ENCODE results near the gene CELF4.
"Not testable (repeated sequence)": the region's sequence is repeated elsewhere in the genome, so short reads cannot be mapped to it uniquely, and the experiment has no call there.

Gene CELF4

GRCh38 chr18:37467002-37467662 lies 98.5 kb downstream of the CELF4 start:
- DNase-seq (ENCODE audit: low read depth, low spot score): no peak

DNA sequence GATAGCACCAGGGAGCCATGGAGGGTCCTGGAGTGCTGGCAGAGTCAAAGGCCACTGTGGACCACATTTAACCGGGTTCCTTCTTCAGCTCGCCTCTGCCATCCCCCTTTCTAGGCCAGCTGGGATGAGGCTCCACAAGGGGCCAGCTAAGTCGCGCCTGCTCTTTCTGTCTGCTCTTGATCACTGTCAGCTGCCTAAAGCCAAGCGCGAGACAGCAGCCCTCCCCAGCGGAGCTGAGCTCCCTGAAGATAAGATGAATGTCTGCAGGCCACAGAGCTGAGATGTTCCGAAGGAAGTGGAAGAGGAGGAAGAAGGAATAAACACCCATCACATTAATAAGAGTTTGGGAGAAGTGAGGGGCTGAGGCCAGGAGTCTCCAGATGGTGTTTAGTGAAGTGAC lies 99.6 kb downstream of the CELF4 start:
- no peak for DNase-seq (ENCODE audit: low read depth, low spot score)

DNA sequence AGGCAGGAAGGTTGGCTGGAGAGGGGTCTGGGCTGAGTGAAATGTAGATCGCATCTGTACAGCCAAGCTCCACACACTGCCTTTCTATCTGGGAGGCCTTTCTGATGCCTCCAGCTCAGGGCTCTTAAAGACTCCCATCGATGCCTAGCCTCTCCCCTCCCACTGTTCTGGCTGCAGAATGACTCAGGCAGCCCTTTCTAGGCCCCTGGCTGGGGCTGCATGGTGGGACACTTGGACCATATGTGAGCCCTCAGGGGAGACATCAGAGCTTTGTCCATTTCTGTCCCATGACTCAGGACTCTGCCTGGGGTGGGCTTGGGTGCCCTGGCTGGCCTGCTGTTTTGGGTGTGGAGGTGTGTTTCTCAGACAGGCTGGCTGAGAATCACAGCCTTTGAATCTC lies 101.3 kb downstream of the CELF4 start:
- no peak for DNase-seq (ENCODE audit: low read depth, low spot score)

GRCh38 chr18:37461329-37461728 lies 104.3 kb downstream of the CELF4 start:
- not testable (repeated sequence) for DNase-seq (ENCODE audit: low read depth, low spot score)

DNA sequence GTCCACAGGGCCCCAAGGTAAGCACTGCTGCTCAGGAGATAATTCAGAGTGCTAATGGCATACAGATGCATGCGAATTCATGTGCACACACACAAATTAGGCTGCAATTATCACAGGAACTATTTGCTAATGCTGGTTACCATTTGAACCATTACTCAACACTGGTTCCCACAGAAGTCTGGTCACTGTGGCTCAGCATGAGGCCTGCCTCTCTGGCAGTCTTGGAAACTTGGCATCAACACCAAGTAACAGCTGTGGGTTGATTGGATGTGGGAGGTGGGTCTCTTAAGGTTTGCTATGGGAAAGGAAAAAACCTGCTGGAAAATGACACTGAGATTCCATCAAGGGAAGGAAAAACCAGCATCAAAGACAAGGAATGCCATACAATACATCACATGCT lies 105.0 kb downstream of the CELF4 start:
- DNase-seq (ENCODE audit: low read depth, low spot score): no peak

GRCh38 chr18:37458697-37459096 lies 106.9 kb downstream of the CELF4 start:
- DNase-seq (ENCODE audit: low read depth, low spot score): no peak

GRCh38 chr18:37457753-37458152 lies 107.8 kb downstream of the CELF4 start:
- no peak for DNase-seq (ENCODE audit: low read depth, low spot score)

- no peak for DNase-seq (ENCODE audit: low read depth, low spot score)
These were observed 108.3 kb downstream of the CELF4 start for GRCh38 chr18:37457341-37457740.

- no peak for DNase-seq (ENCODE audit: low read depth, low spot score)
These were observed 108.7 kb downstream of the CELF4 start for GRCh38 chr18:37456873-37457272.

DNA sequence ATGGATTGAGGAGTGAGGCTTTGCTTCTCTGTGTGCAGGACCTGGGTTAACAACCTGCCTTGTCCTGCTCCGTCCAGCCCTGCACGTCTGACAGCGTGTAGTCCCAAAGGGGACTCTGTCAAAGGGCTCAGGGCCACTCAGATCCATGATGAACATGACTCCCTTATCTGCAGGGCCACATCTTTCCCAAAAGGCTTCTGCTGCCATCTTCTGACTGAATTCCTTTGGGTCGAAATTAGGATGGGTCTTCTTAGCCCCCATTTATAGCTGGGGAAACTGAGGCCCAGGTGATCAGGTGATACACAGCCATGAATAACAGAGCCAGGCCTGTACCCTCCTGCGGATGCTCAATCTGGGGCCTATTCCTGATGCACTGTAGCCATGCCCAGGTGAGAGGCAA lies 109.2 kb downstream of the CELF4 start:
- no peak for DNase-seq (ENCODE audit: low read depth, low spot score)

DNA sequence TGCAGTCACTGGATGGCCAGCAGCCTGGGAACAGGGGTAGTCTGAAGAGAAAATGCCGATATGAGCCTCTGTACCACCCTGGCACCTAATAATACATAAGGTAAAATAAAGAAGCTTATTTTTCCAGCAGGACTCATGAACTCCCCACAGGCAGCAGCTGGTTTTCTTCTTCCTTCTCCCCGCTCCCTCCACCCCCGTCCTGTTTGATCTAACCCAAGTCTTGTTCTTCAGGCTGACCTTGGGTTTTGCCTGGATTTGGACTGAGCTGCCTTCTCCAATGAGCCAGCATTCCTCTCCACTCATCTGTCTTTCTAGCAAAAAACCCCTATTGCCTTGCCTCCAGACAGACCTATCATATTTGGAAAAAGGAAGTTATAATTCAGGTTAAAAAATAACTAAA lies 111.8 kb downstream of the CELF4 start:
- no peak for DNase-seq (ENCODE audit: low read depth, low spot score)

DNA sequence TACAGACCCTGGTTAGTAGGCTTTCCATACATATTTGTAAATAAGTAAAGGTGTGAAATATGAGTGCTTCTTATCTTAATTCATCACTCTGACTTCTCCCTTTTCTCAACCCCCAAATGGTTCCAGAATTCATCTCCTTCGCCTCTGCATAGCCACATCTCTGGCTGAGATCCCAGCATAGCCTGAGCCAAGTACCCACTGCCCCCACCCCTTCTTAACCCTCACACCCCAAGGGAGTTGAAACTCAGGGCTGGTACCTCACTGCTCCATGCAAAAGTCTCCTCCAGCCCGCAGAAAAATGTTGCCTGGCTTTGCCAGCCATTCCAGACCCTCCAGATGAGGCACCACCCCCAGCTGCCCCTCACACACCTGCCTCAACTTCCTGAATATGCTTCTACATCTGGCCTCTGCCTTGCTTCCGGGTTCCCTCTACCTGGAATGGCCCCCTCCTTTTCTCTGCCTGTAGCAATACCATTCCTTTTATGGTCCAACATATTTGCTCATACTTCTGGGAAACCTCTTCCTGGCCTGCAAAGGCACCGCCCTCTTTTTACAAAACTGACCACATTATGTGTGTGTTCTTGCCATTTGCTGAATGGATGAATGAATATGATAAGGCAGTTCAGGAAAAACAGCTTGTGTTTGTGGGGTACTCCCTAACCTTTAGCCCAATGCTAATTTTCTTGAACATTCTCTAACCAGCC lies 112.8 kb downstream of the CELF4 start:
- DNase-seq (ENCODE audit: low read depth, low spot score): no peak

DNA sequence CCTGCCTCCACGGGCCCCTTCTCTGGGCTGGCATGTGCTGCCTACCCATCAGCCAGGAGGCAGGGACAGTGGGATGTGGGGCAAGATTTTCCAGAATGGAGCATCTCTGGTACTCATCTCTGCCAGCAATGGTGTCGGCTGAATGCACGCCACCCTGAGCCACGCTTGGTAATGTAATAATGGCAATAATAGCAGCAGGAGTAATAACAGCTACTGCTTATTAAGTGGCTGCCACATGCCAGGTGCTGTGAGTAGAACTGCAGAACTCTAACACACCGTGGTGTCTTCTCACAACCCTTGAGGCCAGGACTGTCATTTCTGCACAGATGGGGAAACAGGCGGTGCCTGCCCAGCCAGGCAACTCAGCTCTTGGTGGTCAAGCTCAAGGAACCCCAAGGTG lies 113.6 kb downstream of the CELF4 start:
- no peak for DNase-seq (ENCODE audit: low read depth, low spot score)

- no peak for DNase-seq (ENCODE audit: low read depth, low spot score)
These were observed 114.3 kb downstream of the CELF4 start for GRCh38 chr18:37451239-37451825.

DNA sequence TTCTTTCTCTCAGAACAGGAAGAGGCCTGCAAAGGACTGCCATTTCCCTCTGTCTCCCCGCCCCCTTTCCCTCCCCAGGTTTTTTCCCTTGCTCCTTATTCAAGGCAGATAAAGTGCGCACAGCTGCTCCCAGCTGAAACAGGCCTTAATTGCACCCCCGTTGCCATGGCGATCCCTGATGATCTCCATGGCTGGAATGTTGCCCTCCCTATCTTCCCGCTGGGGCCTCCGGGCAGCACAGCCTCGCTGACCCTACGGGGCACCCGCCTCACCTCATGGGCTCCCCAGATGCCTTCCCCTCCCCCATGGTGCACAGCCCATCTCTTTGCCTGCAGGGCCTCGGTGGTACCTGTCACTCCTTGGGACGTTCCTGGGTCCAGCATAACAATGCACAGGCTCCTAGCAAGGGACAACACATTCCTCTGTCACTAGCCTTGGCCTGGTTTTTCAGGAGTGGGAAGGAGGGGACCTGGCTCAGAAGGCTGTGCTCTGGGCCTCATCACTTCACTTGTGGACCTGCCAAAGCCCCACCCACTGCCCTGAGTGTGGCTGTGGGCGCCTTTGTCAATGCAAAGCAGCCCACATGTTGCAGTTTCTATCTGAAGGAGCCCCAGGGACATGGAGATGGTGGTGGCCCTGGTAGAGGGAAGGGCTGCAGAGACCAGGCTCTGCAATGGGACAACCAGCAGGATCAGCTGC lies 115.0 kb downstream of the CELF4 start:
- DNase-seq (ENCODE audit: low read depth, low spot score): no peak

DNA sequence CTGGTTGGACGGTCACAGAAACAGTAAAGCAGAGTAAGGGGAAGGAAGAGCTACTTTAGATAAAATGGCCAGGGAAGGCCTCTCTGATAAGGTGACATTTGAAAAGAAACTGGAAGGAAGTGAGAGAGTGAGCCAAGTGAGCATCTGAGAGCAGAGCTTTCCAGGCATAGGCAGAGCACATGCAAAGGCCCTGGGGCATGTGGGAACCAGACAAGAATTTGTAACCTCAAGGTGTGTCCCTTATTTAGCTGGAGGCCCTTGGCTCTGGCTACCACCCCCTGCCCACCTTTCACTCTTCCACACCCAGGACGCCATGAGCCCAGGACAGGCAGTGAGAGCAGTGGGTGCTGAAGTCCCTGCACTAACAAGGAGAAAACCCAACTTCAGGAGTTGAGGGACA lies 116.0 kb downstream of the CELF4 start:
- no peak for DNase-seq (ENCODE audit: low read depth, low spot score)

- no peak for DNase-seq (ENCODE audit: low read depth, low spot score)
These were observed 116.7 kb downstream of the CELF4 start for GRCh38 chr18:37448946-37449345.

- DNase-seq (ENCODE audit: low read depth, low spot score): no peak
These were observed 117.4 kb downstream of the CELF4 start for GRCh38 chr18:37447962-37448888.

- no peak for DNase-seq (ENCODE audit: low read depth, low spot score)
These were observed 119.8 kb downstream of the CELF4 start for GRCh38 chr18:37445836-37446235.

GRCh38 chr18:37445368-37445767 lies 120.2 kb downstream of the CELF4 start:
- DNase-seq (ENCODE audit: low read depth, low spot score): no peak

GRCh38 chr18:37443325-37444055 lies 122.1 kb downstream of the CELF4 start:
- DNase-seq (ENCODE audit: low read depth, low spot score): no peak

Measured in activated naive CD8-positive, alpha-beta T cell treated with anti-CD3 and anti-CD28 coated beads, Interleukin-2, amount 50 U/mL, for 16 hours (primary cell).